Osteocyte (in vitro differentiated cells): ENCODE results near the gene ZSCAN18. TPM values are rescaled to one million over a fixed set of nuclear protein-coding genes. Genes with fewer than 3 reads are reported as not detected.

Experiments
- DNase-seq: peaks from one replicate; pipeline ENCODE4 v3.0.0; 2021; ENCODE audit warnings: mixed read lengths; ENCODE audit not compliant: unreplicated experiment; ENCODE audit errors: extremely low spot score
- H3K27ac Mint-ChIP-seq: one replicate; pipeline ENCODE4 v1.8.0; 2021; ENCODE audit warnings: mild to moderate bottlenecking, mixed read lengths; ENCODE audit not compliant: unreplicated experiment
- H3K27me3 Mint-ChIP-seq: one replicate; pipeline ENCODE4 v1.8.0; 2021; ENCODE audit warnings: mixed read lengths; ENCODE audit not compliant: unreplicated experiment
- H3K36me3 Mint-ChIP-seq: one replicate; pipeline ENCODE4 v1.8.0; 2021; ENCODE audit warnings: mixed read lengths; ENCODE audit not compliant: unreplicated experiment
- H3K4me1 Mint-ChIP-seq: one replicate; pipeline ENCODE4 v1.8.0; 2021; ENCODE audit warnings: mixed read lengths; ENCODE audit not compliant: unreplicated experiment
- H3K4me3 Mint-ChIP-seq: one replicate; pipeline ENCODE4 v1.8.0; 2021; ENCODE audit warnings: mild to moderate bottlenecking, moderate library complexity, mixed read lengths; ENCODE audit not compliant: unreplicated experiment
- H3K9me3 Mint-ChIP-seq: one replicate; pipeline ENCODE4 v1.8.0; 2021; ENCODE audit warnings: mixed read lengths; ENCODE audit not compliant: unreplicated experiment
- CTCF ChIP-seq: fragments of 200-600 bp; sonication (generic); IDR thresholded peaks from 2 replicates; pipeline ENCODE4 v1.5.0; 2021; ENCODE audit warnings: antibody characterized with exemption, mild to moderate bottlenecking, moderate library complexity
- total RNA-seq: library from RNA; stranded (reverse); gene quantifications from 2 replicates; pipeline ENCODE4 v1.2.1, GENCODE V29; 2021

The ZSCAN18 gene
- total RNA-seq, 1 donor from 2014 or later: 50.7 TPM

GRCh38 chr19:58107778-58108545 is 9.9 kb upstream of the ZSCAN18 start:
- Mint-ChIP-seq H3K4me3 (no peak overlapping the region), H3K27me3 (no peaks in the 10 kb centered on the region), H3K36me3 (peaks cover 3% of the 10 kb centered on the region), H3K27ac (no peak overlapping the region), H3K4me1 (no peaks in the 10 kb centered on the region), H3K9me3 (peaks cover 42% of the 10 kb centered on the region)
- TF ChIP-seq CTCF: no peak
- no peak for DNase-seq

GRCh38 chr19:58098682-58098998 is 609 bp upstream of the ZSCAN18 start:
- no peak for TF ChIP-seq CTCF
- H3K4me1 Mint-ChIP-seq: peaks cover 9% of the 10 kb centered on the region
- no peaks in the 10 kb centered on the region for H3K27me3 Mint-ChIP-seq
- H3K27ac Mint-ChIP-seq: peak overlapping the region; percentile 100
- H3K4me3 Mint-ChIP-seq: peak overlapping the region; percentile 93
- DNase-seq: no peak
- H3K36me3 Mint-ChIP-seq: peaks cover 11% of the 10 kb centered on the region
- peaks cover 12% of the 10 kb centered on the region for H3K9me3 Mint-ChIP-seq

- peaks cover 6% of the 10 kb centered on the region for H3K9me3 Mint-ChIP-seq
- peak overlapping the region; percentile 83 for H3K27ac Mint-ChIP-seq
- H3K4me3 Mint-ChIP-seq: peak overlapping the region; percentile 40
Measured at GRCh38 chr19:58097349-58097748, 682 bp downstream of the ZSCAN18 start.

GRCh38 chr19:58096884-58097283 is 1.1 kb downstream of the ZSCAN18 start:
- Mint-ChIP-seq H3K4me3 (peak overlapping the region; percentile 70), H3K9me3 (peaks cover 6% of the 10 kb centered on the region), H3K36me3 (peaks cover 17% of the 10 kb centered on the region), H3K27me3 (no peaks in the 10 kb centered on the region), H3K4me1 (peaks cover 9% of the 10 kb centered on the region), H3K27ac (peak overlapping the region; percentile 83)
- TF ChIP-seq CTCF: no peak
- no peak for DNase-seq

More at GRCh38 chr19:58097349-58097748, 682 bp downstream of the ZSCAN18 start:
- no peak for DNase-seq
- H3K4me1 Mint-ChIP-seq: peaks cover 9% of the 10 kb centered on the region
- peaks cover 15% of the 10 kb centered on the region for H3K36me3 Mint-ChIP-seq
- H3K27me3 Mint-ChIP-seq: no peaks in the 10 kb centered on the region
- no peak for TF ChIP-seq CTCF

GRCh38 chr19:58095328-58095727 is 2.7 kb downstream of the ZSCAN18 start:
- Mint-ChIP-seq H3K4me3 (no peak overlapping the region), H3K27me3 (no peaks in the 10 kb centered on the region), H3K27ac (no peak overlapping the region), H3K9me3 (peaks cover 6% of the 10 kb centered on the region), H3K36me3 (peaks cover 20% of the 10 kb centered on the region), H3K4me1 (peaks cover 9% of the 10 kb centered on the region)
- DNase-seq: no peak
- TF ChIP-seq CTCF: no peak
